ENCODE results near the gene CTSV. TPM values are rescaled to one million over a fixed set of nuclear protein-coding genes. Genes with fewer than 3 reads are reported as not detected.
"Not testable (repeated sequence)": the region's sequence is repeated elsewhere in the genome, so short reads cannot be mapped to it uniquely, and the experiment has no call there.

Gene CTSV
- under 1 TPM in 1 of 3 donors, not detected in 2; 0.26 TPM for polyA plus RNA-seq

- Mint-ChIP-seq H3K9me3 (peaks cover 0 to 5% (median 0%) of the 10 kb centered on the region in 6 donors), H3K36me3 (peaks cover 0 to 3% (median 0%) of the 10 kb centered on the region in 3 donors), H3K4me3 (peak within 1 kb of the TSS; percentile 57 to 68 (median 64)), H3K27ac (no peak within 1 kb of the TSS), H3K27me3 (ENCODE audit: low read depth in 3 of 3) (peaks cover 17 to 21% (median 19%) of the 10 kb centered on the region in 3 donors), H3K4me1 (peaks cover 8% of the 10 kb centered on the region in 2 donors)
- DNase-seq, result peak; percentile 21 to 30 (median 26)
These were observed at the start of gene CTSV for GRCh38 chr9:97038611-97039513. TSS of gene CTSV (minus strand) at chr9:97039142. CDS start at chr9:97038043, 1,099 bp downstream.

GRCh38 chr9:97087668-97088215 is 48.8 kb upstream of the CTSV start:
- H3K27ac Mint-ChIP-seq, H3K4me3 Mint-ChIP-seq, DNase-seq, H3K36me3 Mint-ChIP-seq, H3K4me1 Mint-ChIP-seq, H3K9me3 Mint-ChIP-seq: not testable (repeated sequence)
- peaks cover 10 to 12% (median 11%) of the 10 kb centered on the region in 3 donors for H3K27me3 Mint-ChIP-seq (ENCODE audit: low read depth in 3 of 3)

GRCh38 chr9:97084562-97084991 is 45.6 kb upstream of the CTSV start:
- H3K4me1 Mint-ChIP-seq, DNase-seq, H3K9me3 Mint-ChIP-seq, H3K36me3 Mint-ChIP-seq, H3K27ac Mint-ChIP-seq, H3K4me3 Mint-ChIP-seq: not testable (repeated sequence)
- H3K27me3 Mint-ChIP-seq (ENCODE audit: low read depth in 3 of 3), result peaks cover 8 to 18% (median 17%) of the 10 kb centered on the region in 3 donors

- H3K9me3 Mint-ChIP-seq, result peaks cover 0 to 8% (median 0%) of the 10 kb centered on the region in 6 donors
- no peak for DNase-seq
- no peaks in the 10 kb centered on the region for H3K4me1 Mint-ChIP-seq
- H3K36me3 Mint-ChIP-seq, result no peaks in the 10 kb centered on the region
- H3K27ac Mint-ChIP-seq, result no peak overlapping the region
- H3K4me3 Mint-ChIP-seq, result no peak overlapping the region
- H3K27me3 Mint-ChIP-seq (ENCODE audit: low read depth in 3 of 3), result peaks cover 11 to 33% (median 16%) of the 10 kb centered on the region in 3 donors
These were observed 39.4 kb upstream of the CTSV start for GRCh38 chr9:97078362-97078761.

GRCh38 chr9:97077452-97078295 is 38.7 kb upstream of the CTSV start:
- H3K4me1 Mint-ChIP-seq, result no peaks in the 10 kb centered on the region
- no peak overlapping the region for H3K27ac Mint-ChIP-seq
- H3K9me3 Mint-ChIP-seq, result peaks cover 0 to 6% (median 0%) of the 10 kb centered on the region in 6 donors
- no peaks in the 10 kb centered on the region for H3K36me3 Mint-ChIP-seq
- no peak for DNase-seq
- H3K27me3 Mint-ChIP-seq (ENCODE audit: low read depth in 3 of 3), result peaks cover 7 to 35% (median 18%) of the 10 kb centered on the region in 3 donors
- H3K4me3 Mint-ChIP-seq, result no peak overlapping the region

GRCh38 chr9:97076731-97077451 is 37.9 kb upstream of the CTSV start:
- H3K4me3 Mint-ChIP-seq, H3K4me1 Mint-ChIP-seq, H3K9me3 Mint-ChIP-seq, DNase-seq, H3K27ac Mint-ChIP-seq, H3K36me3 Mint-ChIP-seq: not testable (repeated sequence)
- peaks cover 7 to 38% (median 18%) of the 10 kb centered on the region in 3 donors for H3K27me3 Mint-ChIP-seq (ENCODE audit: low read depth in 3 of 3)

- Mint-ChIP-seq H3K36me3 (no peaks in the 10 kb centered on the region), H3K27me3 (ENCODE audit: low read depth in 3 of 3) (peaks cover 7 to 36% (median 21%) of the 10 kb centered on the region in 3 donors), H3K9me3 (peaks cover 0 to 2% (median 0%) of the 10 kb centered on the region in 6 donors), H3K4me1 (no peaks in the 10 kb centered on the region), H3K4me3 (no peak overlapping the region), H3K27ac (no peak overlapping the region)
- no peak for DNase-seq
These were observed 37.3 kb upstream of the CTSV start for GRCh38 chr9:97076238-97076637.

GRCh38 chr9:97075289-97075985 is 36.5 kb upstream of the CTSV start:
- peaks cover 0 to 2% (median 0%) of the 10 kb centered on the region in 6 donors for H3K9me3 Mint-ChIP-seq
- no peak for DNase-seq
- H3K4me1 Mint-ChIP-seq, result no peaks in the 10 kb centered on the region
- H3K27me3 Mint-ChIP-seq (ENCODE audit: low read depth in 3 of 3), result peaks cover 7 to 35% (median 17%) of the 10 kb centered on the region in 3 donors
- no peaks in the 10 kb centered on the region for H3K36me3 Mint-ChIP-seq
- H3K27ac Mint-ChIP-seq, result no peak overlapping the region
- no peak overlapping the region for H3K4me3 Mint-ChIP-seq

GRCh38 chr9:97073506-97073905 is 34.6 kb upstream of the CTSV start:
- Mint-ChIP-seq H3K27ac (no peak overlapping the region), H3K4me3 (no peak overlapping the region), H3K4me1 (no peaks in the 10 kb centered on the region), H3K36me3 (no peaks in the 10 kb centered on the region), H3K9me3 (peaks cover 0 to 2% (median 0%) of the 10 kb centered on the region in 6 donors), H3K27me3 (ENCODE audit: low read depth in 3 of 3) (peaks cover 7 to 23% (median 10%) of the 10 kb centered on the region in 3 donors)
- no peak for DNase-seq

GRCh38 chr9:97072285-97072776 is 33.4 kb upstream of the CTSV start:
- peaks cover 9 to 20% (median 10%) of the 10 kb centered on the region in 3 donors for H3K27me3 Mint-ChIP-seq (ENCODE audit: low read depth in 3 of 3)
- no peaks in the 10 kb centered on the region for H3K36me3 Mint-ChIP-seq
- H3K9me3 Mint-ChIP-seq, result peaks cover 0 to 2% (median 0%) of the 10 kb centered on the region in 6 donors

GRCh38 chr9:97070325-97070724 is 31.4 kb upstream of the CTSV start:
- H3K36me3 Mint-ChIP-seq, DNase-seq, H3K4me3 Mint-ChIP-seq, H3K4me1 Mint-ChIP-seq, H3K9me3 Mint-ChIP-seq, H3K27ac Mint-ChIP-seq: not testable (repeated sequence)
- peaks cover 8 to 18% (median 9%) of the 10 kb centered on the region in 3 donors for H3K27me3 Mint-ChIP-seq (ENCODE audit: low read depth in 3 of 3)

More at GRCh38 chr9:97072285-97072776, 33.4 kb upstream of the CTSV start:
- Mint-ChIP-seq H3K4me1 (no peaks in the 10 kb centered on the region), H3K27ac (no peak overlapping the region), H3K4me3 (no peak overlapping the region)
- DNase-seq, result no peak

- Mint-ChIP-seq H3K9me3 (peaks cover 0 to 2% (median 0%) of the 10 kb centered on the region in 6 donors), H3K4me1 (no peaks in the 10 kb centered on the region), H3K27me3 (ENCODE audit: low read depth in 3 of 3) (peaks cover 6 to 8% (median 7%) of the 10 kb centered on the region in 3 donors), H3K27ac (no peak overlapping the region), H3K4me3 (no peak overlapping the region), H3K36me3 (peaks cover 0 to 4% (median 3%) of the 10 kb centered on the region in 3 donors)
- DNase-seq, result no peak
These were observed 28.5 kb upstream of the CTSV start for GRCh38 chr9:97067490-97067889.

Measured in immature natural killer cell (primary cell).